Measurements from ENCODE around the gene TIMM13.
"Not testable (repeated sequence)": the region's sequence is repeated elsewhere in the genome, so short reads cannot be mapped to it uniquely, and the experiment has no call there.

TIMM13 gene

DNA sequence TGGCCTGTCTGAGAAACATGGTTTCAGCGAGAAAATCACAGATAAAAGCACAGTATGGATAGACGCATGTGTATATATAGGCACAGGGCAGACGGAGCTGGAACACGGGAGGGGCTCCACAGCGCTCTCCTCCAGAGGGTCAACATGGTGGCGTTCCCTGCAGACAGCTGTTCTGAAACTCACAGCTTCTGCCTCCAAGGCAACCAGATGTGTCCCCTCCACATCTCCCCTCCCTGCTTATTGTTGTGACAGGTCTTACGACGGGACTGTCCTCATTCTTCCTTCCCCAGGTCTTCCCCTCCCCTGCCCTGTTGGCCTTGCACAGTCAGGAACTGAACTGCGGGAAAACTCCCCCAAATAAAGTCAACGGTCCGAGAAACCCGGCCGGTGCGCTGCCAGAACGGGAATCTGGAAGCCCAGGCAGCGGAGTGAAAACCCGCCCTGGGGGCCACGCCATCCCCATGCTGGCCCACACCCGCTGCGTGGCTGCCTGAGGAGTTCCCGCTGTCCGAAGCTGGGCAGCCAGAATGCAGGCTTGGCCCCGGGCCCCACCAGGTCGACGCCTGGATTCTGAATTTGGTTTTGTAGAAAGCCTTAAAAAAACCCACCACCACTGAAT is 2.6 kb upstream of the TIMM13 start:
- no peak for DNase-seq

DNA sequence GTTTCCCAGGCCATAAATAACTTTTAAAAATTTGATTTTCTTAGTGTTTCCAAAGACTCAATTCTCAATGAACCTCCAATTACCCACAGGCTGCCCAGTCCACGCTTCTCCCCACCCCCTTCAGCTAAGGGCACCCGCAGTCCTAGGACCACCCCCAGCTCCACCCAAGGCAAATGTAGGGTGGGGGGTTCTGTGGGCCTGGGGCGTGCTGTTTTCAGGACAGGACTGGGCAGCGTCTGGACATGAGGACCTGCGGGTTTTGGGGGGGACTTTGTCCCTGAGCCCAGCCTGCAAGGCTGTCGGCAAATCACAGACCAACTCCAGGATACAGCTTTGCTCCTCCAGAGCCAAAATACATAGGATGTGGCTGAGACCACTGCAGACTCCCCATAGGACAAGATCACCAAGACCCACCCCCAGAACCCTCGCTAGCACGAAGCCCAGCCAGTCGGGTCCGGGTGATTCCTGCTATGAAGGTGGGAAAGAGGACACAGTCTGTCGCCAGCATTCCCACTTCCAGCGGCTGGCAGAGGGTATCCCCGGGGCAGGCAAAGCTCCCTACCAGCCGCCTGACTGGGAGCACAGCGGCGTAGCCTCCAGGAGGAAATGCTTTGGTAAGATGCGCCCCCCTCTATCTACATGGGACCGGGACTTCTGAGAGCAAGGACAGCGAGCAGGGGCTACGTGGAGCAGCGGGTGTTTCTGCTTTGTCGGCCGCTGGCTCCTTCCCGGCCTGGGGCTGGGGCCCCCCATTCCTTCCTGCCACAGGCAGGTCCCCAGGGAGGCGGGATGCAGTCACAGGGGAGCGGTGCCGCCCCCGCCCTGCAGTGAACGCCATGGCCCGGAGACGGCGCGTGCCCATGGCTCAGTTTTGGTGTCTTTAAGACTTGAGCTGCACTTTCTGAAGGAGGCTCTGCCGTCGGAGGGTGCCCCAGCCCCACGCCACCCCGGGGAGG is 1.6 kb upstream of the TIMM13 start:
- DNase-seq, result no peak

GRCh38 chr19:2428321-2428690 is 920 bp upstream of the TIMM13 start:
- DNase-seq, result peak; percentile 29

- peak; percentile 24 for DNase-seq
Observed at GRCh38 chr19:2426611-2427428, 566 bp downstream of the TIMM13 start.

DNA sequence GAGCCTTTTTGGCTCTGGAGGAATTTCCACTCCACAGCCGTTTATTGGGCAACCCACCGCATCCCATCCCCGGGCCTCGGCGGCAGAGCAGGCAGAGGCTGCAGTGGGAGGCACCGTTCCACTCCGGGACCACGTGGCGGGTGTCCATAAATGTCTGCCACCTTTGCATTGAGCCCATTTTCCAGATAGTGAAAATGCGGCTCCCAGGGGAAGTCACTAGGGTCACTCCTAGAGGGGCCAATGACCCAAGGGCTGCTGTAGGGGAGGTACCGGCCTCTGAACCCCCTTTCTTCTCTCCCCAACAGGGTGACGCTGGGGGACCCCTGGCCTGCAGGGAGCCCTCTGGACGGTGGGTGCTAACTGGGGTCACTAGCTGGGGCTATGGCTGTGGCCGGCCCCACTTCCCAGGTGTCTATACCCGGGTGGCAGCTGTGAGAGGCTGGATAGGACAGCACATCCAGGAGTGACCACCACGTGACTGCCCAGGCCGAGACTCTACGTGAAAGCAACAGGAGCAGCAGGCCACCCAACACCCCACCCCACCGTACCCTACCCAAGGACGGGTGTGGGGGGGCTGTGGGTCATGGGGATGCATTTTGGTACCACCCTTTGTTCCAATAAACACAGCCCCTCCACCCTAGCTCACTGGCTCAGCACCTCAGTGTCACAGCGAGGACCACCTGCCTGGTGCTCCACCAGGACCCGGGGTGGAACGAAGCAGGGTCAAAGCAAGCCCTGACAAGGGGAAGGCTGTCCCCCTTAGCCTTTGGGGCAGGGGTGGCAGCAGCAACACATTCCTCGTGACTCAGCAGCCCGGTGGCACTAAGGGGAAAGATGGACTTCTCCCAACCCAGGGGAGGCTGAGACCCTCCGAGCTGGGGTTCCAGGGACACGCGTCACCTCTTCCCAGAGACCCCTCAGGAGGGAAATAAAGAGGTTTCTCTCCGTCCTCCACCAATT is 1.5 kb downstream of the TIMM13 start:
- DNase-seq, result no peak

DNA sequence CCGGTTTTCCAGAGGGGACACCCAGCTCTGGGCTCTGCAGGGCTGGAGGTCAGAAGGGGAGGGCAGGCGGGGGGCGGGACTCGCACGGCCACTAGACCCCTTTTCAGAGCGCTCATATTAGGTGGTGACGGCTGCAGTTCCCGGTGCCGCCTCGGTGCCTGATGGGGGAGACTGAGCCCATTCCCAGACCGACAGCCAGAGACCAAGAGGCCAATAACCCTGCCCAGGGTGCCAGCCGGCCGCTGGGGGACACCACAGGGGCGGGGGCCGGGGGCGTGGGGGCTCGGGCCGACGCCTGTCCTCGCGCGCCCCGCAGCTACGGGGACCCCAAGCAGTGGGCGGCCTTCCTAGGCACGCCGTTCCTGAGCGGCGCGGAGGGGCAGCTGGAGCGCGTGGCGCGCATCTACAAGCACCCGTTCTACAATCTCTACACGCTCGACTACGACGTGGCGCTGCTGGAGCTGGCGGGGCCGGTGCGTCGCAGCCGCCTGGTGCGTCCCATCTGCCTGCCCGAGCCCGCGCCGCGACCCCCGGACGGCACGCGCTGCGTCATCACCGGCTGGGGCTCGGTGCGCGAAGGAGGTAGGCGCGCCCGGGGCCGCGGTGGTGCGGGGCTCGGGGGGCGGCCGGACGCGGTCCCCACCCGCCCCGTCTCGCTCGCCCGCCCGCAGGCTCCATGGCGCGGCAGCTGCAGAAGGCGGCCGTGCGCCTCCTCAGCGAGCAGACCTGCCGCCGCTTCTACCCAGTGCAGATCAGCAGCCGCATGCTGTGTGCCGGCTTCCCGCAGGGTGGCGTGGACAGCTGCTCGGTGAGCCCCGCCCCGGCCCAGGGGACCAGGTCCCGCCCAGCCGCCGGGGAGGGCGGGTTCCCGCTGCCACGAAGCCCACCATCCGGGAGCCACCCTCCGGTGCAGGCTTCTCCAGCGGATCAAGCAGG is 2.4 kb downstream of the TIMM13 start:
- DNase-seq, result no peak

- no peak for DNase-seq
Observed at GRCh38 chr19:2423915-2424685, 3.3 kb downstream of the TIMM13 start.

DNA sequence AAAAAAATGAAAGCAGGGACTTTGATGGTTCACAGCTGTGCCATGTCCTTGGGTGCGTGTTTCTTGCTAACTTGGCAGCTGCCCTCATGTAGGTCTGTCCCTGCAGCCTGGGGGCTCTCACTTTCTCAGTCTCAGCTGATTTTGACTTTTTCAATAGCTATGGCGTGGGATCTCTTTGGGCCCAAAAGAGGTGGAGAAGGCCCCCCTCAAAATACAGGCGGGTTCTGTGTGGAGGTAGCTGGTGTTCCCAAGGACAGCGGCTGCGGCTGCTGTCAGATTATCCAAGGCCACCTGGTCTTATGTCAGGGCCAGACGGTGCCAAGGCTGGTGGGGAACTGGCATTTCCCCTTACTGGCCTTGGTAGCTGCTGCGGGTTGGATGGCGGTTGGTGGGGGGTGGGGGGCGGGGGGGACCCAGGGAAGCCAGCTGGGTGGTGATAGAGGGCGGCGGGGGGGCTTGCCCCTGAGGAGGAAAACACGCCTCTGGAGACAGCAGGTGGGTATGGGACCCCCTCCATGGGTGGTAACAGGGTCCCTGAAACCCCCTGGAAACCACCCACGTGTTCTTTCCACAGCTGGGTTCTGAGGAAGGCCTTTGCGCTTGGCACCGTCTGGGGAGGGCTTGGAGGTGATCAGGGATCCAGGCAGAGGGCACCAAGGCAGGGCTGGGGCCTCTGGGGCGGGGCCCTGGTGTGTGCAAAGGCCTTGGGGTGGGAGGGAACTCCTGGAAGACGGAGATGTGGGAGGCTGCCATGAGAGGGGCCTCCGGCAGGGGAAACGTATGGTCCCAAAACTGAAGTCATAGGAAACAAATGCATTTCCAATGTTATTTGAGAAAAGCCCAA is 4.1 kb downstream of the TIMM13 start:
- no peak for DNase-seq

GRCh38 chr19:2421581-2422306 is 5.6 kb downstream of the TIMM13 start:
- DNase-seq, result no peak

- no peak for DNase-seq
Observed at GRCh38 chr19:2420490-2420889, 6.9 kb downstream of the TIMM13 start.

- DNase-seq, result no peak
Observed at GRCh38 chr19:2419754-2420153, 7.6 kb downstream of the TIMM13 start.

- no peak for DNase-seq
Observed at GRCh38 chr19:2417881-2418406, 9.4 kb downstream of the TIMM13 start.

GRCh38 chr19:2417436-2417835 is 9.9 kb downstream of the TIMM13 start:
- DNase-seq, result not testable (repeated sequence)

GRCh38 chr19:2416321-2417097 is 10.9 kb downstream of the TIMM13 start:
- no peak for DNase-seq

GRCh38 chr19:2415973-2416319 is 11.4 kb downstream of the TIMM13 start:
- no peak for DNase-seq

GRCh38 chr19:2415281-2415972 is 12.0 kb downstream of the TIMM13 start:
- no peak for DNase-seq

DNA sequence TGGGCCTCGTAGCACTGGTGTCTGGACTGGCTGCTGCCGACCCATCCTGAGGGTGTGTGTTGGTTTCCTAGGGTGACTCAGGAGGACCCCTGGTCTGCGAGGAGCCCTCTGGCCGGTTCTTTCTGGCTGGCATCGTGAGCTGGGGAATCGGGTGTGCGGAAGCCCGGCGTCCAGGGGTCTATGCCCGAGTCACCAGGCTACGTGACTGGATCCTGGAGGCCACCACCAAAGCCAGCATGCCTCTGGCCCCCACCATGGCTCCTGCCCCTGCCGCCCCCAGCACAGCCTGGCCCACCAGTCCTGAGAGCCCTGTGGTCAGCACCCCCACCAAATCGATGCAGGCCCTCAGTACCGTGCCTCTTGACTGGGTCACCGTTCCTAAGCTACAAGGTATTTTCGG is 13.8 kb downstream of the TIMM13 start:
- no peak for DNase-seq

Data from NCI-H1092 (cell line).